ENCODE results near the gene RBM12. TPM values are rescaled to one million over a fixed set of nuclear protein-coding genes. Genes with fewer than 3 reads are reported as not detected.
A peak's percentile ranks its signal among the peaks of the same experiment; 100 is the strongest.
"Not testable (repeated sequence)": the region's sequence is repeated elsewhere in the genome, so short reads cannot be mapped to it uniquely, and the experiment has no call there.

Gene RBM12, protein sequence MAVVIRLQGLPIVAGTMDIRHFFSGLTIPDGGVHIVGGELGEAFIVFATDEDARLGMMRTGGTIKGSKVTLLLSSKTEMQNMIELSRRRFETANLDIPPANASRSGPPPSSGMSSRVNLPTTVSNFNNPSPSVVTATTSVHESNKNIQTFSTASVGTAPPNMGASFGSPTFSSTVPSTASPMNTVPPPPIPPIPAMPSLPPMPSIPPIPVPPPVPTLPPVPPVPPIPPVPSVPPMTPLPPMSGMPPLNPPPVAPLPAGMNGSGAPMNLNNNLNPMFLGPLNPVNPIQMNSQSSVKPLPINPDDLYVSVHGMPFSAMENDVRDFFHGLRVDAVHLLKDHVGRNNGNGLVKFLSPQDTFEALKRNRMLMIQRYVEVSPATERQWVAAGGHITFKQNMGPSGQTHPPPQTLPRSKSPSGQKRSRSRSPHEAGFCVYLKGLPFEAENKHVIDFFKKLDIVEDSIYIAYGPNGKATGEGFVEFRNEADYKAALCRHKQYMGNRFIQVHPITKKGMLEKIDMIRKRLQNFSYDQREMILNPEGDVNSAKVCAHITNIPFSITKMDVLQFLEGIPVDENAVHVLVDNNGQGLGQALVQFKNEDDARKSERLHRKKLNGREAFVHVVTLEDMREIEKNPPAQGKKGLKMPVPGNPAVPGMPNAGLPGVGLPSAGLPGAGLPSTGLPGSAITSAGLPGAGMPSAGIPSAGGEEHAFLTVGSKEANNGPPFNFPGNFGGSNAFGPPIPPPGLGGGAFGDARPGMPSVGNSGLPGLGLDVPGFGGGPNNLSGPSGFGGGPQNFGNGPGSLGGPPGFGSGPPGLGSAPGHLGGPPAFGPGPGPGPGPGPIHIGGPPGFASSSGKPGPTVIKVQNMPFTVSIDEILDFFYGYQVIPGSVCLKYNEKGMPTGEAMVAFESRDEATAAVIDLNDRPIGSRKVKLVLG
- total RNA-seq (ENCODE audit: insufficient read depth, low replicate concordance): 49.6 TPM

- DNase-seq (ENCODE audit: low spot score): peak; percentile 95
These were observed at the start of gene RBM12, which contains the start of gene CPNE1 for GRCh38 chr20:35664466-35665206. Gene RBM12 (minus strand): TSS chr20:35664900. CDS start chr20:35655322, 9,578 bp downstream. Gene CPNE1 (minus strand): TSS chr20:35664900. CDS start chr20:35632923, 31,977 bp downstream.

DNA sequence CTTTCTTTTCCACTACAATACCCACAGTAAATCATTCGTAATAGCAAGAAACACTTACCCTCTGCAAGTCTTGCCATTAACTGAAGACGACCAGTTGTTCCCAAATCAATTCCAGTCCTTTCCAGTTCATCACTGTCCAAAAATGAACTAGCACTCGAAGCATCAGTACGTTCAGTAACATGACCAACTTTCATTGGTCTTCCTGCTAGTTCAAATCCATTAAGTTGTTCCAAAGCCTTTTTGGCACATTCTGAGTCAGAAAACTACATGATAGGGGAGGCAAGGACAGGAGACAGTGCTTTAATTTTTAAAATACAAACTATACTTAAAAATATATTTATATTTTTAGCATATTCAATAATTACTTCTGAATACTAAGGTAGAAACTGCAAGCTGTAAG, 49.4 kb upstream of the RBM12 start:
- DNase-seq (ENCODE audit: low spot score): no peak

- not testable (repeated sequence) for DNase-seq (ENCODE audit: low spot score)
These were observed 48.4 kb upstream of the RBM12 start for GRCh38 chr20:35713120-35713519.

DNA sequence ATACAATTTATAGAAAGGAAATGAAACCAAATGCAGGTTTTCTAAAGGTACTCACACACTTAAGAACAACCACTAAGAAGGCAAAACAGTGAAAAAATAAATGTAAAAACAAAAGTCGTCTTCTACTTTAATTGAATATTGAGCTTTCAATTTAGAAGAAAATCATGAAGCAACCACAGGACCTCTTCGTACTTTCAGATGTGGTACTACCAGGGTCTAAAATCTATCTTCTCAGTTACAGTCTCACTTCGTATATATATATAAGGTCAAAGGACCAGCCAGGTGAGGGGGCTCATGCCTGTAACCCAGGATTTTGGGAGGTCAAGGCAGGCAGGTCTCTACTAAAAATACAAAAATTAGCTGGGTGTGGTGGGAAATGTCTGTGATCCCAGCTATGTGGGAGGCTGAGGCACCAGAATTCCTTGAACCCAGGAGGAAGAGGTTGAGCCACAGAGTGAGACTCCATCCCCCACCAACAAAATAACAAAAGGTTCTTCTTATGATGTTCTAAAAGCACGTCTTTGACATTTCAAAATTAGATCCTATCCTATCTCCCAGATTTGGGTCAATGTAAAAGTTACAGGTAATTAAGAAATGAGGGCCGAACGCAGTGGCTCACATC, 47.0 kb upstream of the RBM12 start:
- DNase-seq (ENCODE audit: low spot score): no peak

GRCh38 chr20:35710884-35711587, 46.3 kb upstream of the RBM12 start:
- no peak for DNase-seq (ENCODE audit: low spot score)

DNA sequence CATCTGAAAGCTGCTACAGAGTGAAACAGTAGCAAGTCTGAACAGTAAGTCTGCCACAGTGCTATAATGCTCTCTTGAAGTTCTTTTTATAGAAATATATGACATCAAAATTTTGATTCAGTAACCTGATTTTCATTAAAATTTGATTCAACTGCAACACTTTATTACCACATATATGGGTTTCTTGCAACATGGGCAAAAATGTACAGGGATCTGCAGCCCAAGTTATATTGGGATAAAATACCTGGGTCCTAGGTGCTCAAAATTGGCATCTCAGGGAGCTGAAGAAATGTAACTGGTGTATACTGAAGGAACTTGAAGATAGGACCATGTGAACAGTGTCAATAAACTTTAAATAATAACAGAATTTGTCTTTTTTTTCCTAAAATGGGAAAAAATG, 45.3 kb upstream of the RBM12 start:
- DNase-seq (ENCODE audit: low spot score): no peak

DNA sequence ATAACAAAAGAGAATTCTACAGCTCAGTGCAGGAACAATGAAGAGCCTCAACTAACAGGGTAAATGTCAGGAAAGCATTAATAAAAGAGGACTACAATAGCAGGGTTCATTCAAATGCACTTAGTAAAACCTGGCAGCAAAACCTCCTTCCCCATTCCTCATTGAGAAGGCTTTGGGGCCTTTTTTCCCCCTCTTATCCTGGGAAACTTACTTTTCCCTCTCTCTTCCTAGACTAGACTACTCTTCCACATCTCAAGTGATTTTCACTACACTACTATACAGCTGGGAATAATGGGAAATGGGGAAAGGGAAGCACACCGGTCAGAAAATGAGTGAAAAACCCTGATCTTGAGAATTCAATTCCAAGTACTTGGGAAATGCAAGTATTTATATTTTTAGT, 44.6 kb upstream of the RBM12 start:
- no peak for DNase-seq (ENCODE audit: low spot score)

DNA sequence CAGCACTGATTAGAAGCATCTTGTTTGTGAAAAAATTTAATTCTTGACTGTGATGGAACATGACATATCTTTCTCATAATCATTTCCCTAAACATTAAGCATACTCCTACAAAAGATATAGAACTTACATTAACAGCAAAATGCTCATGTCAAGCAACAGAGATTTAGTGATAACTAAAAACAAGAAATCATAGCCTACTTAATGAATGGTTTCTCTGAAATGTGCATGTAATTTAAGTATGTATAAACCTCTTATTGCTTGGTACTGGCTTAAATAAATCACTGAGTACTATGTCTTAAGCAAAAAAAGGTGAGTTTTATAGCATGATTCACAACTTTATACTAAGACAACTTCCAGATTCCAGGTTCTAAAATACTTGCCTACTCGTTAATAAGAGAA, 43.8 kb upstream of the RBM12 start:
- DNase-seq (ENCODE audit: low spot score): no peak

- not testable (repeated sequence) for DNase-seq (ENCODE audit: low spot score)
These were observed 42.2 kb upstream of the RBM12 start for GRCh38 chr20:35706591-35707529.

DNA sequence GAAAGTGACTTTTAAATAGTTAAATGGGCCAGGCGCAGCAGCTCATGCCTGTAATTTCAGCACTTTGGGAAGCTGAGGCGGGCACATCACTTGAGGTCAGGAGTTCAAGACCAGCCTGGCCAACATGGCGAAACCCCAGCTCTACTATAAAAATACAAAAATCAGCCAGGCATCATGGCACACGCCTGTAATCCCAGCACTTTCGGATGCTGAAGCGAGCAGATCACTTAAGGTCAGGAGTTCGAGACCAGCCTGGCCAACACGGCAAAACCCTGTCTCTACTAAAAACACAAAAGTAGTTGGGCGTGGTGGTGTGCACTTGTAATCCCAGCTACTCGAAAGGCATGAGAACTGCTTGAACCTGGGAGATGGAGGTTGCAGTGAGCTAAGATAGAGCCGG, 41.2 kb upstream of the RBM12 start:
- DNase-seq (ENCODE audit: low spot score): not testable (repeated sequence)

DNA sequence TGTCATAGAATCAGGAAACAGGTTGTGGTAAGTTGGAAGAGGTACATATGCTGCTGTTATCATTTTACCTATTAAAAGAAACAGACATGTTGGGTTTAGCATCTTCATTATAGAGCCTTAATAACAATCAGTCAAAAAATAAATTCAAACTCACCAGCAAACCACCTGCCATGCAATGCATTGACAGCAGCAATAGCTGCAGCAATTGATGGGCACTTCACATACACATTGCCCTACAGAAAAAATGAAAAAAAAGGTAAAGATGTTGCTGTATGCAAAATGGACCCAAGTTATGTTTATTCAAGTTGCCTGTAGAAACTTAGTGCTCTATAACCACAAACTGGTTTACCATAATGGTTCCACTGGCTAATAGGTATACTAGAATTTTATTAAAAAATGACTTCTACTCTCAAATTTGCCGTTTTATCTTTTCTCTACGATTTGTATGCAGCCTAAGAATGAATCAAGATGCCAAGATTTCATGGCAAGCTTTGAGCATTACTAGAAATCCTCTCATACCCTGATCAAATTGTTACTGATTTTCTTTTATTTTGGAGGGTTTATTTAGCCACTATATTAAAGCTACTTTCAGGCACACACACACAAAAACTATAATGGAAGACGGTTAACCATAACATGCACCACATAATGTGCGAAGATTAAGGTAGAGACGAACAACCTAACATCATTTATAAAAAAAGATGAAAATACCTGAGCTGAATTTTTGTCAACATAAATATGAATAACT, 40.0 kb upstream of the RBM12 start:
- no peak for DNase-seq (ENCODE audit: low spot score)

GRCh38 chr20:35702824-35703695, 38.4 kb upstream of the RBM12 start:
- DNase-seq (ENCODE audit: low spot score): no peak

DNA sequence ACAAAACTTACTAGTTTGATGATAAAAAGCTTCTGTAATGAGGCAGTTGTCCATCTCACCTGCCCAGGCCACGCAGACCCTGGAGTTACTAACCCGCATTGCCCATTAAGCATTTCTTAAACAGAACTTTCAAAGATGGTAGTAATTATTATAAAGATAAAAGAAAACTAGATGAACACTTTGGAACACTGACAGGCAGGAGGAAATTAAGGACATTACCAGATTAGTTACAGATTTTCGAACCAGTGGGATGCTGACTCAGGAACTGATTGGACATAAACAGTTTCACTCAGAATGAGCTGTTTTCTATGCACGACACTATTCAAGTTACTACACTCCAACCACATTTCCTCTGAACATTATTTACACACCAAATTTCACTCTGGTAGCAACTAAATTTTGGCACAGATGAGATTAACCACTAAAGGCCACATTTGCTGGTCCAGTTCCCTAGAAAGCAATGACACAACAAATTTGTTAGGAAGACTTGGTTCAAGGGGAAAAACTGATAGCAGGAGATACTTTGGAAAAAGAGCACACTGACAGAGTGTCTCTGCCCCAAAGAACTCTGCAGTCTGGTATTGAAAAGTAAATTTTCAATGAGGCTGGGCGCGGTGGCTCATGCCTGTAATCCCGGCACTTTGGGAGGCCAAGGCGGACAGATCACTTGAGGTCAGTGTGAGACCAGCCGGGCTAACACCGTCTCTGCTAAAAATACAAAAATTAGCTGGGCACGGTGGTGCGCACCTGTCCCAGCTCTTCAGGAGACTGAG, 37.5 kb upstream of the RBM12 start:
- DNase-seq (ENCODE audit: low spot score): no peak

DNA sequence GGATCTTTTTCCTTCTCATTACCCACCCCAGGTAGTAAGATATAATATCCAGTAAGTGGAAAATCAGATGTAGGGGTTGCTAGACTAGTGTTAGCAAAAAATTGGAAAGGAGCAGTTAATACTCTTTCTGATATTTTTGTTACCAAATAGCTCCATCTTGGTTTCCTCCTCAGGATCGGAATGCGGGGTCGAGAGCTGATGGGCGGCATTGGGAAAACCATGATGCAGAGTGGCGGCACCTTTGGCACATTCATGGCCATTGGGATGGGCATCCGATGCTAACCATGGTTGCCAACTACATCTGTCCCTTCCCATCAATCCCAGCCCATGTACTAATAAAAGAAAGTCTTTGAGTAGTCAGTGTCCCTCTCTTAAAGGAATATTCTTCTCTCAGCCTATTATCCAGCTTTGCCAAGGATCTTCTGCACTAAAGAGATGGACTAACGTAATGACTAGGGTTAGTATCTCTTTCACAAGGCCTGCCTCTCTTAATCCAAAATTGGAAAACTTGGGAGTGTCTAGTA, 36.0 kb upstream of the RBM12 start:
- DNase-seq (ENCODE audit: low spot score): no peak

- no peak for DNase-seq (ENCODE audit: low spot score)
These were observed 35.4 kb upstream of the RBM12 start for GRCh38 chr20:35699957-35700624.
